GM18868 (cell line): ENCODE measurements around the gene ZNF330.

Experiments
- ATAC-seq: cut with Tn5 transposase; IDR thresholded peaks from one replicate; pipeline ENCODE4 v1.9.1; 2021; ENCODE audit warnings: mild to moderate bottlenecking, moderate library complexity; ENCODE audit not compliant: unreplicated experiment

ZNF330 gene

DNA sequence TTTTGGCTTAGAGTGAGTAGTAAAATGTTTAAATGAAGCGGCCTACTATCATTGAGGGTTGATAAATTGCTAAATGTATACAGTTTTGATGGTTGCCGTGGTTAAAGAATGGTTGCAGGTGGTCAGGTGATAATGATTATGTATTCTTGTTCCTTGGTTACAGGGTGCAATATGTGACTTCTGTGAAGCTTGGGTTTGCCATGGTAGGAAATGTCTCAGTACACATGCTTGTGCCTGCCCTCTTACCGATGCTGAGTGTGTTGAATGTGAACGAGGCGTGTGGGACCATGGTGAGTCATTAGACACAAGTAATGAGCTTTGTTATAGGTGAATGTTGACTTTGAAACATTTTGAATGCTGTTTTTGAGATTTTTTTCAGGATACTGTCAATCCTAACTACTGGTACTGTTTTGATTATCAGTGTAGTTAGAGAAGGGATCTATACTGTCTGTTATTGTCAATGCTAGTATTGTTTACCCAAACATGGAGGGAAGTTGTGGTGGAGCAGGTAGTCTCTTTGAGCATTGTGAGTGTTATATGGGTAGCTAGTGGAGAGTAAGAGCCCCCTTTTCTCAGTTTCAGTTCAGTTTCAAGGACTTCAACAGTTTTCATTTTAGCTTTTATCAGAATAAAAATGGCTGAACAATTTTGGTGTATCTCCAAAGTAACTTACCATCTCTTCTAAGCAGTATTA is 8.9 kb downstream of the ZNF330 start:
- ATAC-seq = peak; percentile 76

DNA sequence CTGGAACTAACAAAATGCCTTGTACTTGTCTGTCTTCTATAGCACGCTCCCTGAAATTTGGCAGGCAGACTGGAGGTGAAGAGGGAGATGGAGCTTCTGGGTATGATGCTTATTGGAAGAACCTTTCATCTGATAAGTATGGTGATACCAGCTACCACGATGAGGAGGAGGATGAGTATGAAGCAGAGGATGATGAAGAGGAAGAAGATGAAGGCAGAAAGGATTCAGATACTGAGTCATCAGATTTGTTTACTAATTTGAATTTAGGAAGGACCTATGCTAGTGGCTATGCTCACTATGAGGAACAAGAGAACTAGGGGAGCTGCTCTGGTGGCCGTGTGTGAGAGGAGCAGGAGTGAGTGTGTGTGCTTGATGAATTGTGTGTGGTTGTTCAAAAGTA is 13.0 kb downstream of the ZNF330 start:
- ATAC-seq = no peak

DNA sequence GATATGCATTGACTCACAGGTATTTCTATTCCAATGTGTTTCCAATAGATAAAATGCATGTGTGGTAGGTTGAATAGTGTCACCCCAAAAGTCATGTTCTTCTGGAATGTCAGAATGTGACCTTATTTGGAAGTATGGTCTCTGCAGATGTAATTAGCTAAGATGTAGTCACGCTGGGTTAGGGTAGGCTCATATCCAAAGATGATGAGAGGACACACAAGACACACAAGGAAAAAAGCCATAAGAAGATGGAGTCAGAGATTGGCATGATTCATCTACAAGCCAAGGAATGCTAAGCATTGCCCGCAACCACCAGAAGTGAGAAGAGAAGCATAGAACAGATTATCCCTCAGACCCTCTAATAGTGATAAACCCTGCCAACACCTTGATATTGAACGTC is 17.5 kb downstream of the ZNF330 start:
- no peak for ATAC-seq

DNA sequence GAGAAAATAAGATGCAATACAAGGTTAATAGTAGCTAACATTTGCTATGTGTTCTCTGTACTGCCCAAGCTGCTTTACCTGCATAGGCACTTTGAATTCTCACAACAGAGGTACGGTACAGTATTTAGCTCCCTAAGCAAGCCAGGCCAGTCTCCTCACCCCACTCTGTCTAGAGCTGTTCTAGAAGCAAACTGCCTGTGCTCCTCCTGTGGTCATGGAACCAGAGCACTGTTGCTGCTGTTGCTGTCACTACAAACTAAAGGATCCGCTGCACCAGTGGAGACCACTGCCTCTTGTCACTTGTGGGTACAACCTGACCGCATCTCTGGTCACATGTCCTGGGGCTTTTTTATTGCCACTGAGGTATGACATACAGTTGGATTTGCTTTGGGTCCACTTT is 19.6 kb downstream of the ZNF330 start:
- no peak for ATAC-seq

DNA sequence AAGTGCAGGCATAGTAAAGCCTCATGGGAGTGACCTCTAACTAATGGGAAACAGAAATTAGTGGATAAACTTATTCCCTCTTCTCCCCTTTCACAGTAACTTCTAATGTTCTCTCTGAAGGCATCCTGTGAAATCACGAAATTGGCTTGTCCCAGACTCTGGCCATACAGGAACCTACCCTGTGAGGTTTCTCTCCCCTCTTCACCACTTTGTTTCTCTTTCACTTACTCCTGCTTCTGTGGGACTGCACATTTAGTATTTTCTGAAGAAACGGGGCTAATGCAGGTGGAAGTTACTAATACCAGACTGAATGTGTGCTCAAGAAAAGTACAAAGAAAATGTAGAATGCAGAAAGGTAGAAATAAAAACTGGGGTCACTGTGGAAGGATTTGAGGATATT is 20.0 kb downstream of the ZNF330 start:
- no peak for ATAC-seq

GRCh38 chr4:141241986-141242385 is 21.3 kb downstream of the ZNF330 start:
- no peak for ATAC-seq

DNA sequence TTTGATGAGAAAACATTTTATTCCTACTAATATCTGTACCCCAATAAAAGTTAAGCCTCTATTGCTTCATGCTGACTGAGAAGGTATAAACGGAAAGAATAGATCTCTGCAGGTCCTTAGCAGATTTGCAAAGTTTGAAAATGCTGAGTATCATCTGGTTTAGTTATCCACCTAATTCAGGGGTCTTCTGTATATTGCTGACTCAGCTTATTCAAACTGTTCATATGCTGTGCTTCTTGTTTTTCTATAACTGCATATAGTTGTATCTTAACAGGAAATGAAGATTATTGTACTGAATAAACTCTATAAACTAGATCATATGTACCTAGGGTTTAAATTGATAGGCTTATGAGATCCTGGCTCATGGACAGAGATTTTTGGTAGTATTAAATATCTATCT is 23.7 kb downstream of the ZNF330 start:
- no peak for ATAC-seq

- no peak for ATAC-seq
Observed at GRCh38 chr4:141246243-141246642, 25.5 kb downstream of the ZNF330 start.

DNA sequence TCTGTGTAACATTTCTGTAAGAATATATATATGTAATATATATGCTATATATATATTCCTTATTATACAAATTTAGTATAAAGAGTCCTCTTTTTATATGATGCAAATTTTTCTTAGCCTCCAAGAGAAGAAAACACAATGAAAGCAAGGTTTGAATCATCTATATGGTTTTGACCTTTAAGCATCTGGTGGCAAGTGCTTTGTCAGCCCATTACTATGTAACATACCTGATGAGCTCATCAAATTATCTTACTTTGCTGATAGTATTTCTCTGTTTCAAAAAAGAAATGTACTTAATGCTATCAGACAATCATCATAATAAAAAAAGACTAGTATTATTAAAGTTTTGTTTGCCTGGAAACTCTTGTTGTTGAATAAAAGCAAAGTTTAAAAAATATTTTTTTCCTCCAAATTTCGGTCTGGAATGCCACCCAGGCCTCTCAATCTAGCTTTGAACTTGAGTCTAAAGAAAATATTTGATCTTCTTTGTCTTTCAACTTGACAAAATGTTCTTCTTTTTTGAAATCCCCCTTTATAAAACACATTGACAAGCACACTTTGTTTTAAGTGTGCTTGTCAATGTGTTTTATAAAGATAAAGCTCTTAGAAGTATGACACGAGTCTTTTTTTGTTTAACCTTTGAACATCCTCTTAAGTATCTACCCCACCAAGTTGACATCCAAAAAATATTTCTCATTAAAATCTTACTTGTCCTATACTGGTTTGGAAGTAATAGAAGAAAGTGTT is 26.2 kb downstream of the ZNF330 start:
- ATAC-seq = no peak

DNA sequence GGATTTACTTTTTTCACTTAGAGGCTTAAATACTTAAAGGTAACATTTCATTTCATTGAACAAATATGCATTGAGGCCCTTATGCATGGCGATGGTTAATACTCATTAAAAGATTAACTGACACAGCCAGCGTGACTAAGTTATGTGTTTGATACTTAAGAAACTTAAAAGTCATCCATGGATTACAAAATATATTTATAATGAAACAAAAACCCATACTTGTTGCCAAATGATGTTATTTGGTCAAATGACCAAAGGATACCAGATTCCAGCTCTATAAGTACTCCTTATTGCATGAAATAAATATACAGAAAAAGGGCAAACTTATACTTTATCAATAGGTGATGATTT is 26.7 kb downstream of the ZNF330 start:
- ATAC-seq = no peak

DNA sequence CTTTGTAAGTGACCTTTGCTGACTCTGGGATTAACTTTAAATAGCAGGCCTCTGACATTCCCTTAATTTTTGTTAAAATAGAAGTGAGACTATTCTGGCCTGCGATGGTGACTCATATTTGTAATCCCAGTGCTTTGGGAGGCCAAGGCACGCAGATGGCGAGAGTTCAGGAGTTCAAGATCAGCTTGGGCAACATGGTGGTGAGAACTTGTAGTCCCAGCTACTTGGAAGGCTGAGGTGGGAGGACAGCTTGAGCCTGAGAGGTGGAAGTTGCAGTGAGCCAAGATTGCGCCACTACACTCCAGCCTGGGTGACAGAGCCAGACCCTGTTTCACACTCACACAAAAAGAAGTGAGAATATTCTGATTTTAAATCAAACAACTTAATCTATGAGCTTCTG is 27.3 kb downstream of the ZNF330 start:
- no peak for ATAC-seq

DNA sequence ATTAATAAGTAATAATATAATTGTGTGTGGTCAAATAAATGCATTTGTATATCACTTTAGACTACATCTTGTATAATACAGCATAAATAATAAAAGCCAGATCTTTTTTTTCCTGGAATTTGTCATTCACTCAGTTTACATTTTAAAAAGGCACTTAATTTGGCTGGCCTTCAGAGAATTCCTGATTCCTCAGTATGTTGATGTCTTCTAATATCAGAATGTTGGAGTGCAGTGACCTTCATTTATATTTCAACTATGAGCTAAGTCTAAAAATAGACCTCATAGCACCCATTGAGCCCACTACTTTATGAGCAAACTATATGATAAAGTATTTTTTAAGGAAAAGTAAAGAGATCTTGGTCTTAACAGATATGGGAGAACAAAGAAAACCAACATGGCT is 27.8 kb downstream of the ZNF330 start:
- ATAC-seq = no peak

DNA sequence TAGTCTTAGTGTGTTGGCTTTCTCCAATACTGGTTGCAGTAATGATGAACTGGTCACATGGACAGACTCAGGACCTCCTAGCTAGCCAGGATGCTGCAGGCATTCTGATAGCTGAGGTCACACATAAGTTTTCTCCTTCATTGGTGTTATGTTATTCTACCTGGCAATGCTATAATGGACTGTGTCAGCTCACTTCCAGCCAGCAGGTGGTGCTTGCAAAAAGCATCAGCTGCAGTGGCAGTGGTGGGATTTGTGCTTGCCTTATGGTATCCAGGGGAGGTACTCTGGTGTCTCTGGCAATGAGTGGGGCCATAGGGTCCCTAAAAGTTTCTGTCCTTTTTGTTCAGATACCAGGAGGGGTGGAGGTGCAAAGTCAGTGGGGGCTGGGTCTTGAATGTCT is 33.6 kb downstream of the ZNF330 start:
- no peak for ATAC-seq

DNA sequence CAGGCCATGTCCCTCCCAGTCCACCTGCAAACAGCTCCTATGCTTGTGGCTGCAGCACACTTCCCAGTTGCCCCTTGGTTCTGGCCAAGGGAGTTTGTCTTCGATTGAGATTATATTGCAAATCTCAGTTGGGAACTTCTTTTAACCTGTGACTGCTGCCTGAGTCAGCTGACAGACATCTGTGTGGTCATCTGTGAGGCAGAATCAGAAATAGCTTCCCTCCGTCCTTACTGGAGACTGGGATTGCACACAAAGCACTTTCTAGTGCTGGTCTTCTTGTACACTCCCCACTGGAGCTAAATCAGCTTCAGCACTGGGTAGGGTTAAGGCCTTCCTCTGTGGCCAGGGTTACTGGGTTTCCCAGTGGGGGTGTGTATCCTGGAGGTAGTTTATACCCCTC is 34.3 kb downstream of the ZNF330 start:
- no peak for ATAC-seq

- ATAC-seq = no peak
Observed at GRCh38 chr4:141258558-141258957, 37.9 kb downstream of the ZNF330 start.

GRCh38 chr4:141275834-141276233 is 55.1 kb downstream of the ZNF330 start:
- no peak for ATAC-seq

DNA sequence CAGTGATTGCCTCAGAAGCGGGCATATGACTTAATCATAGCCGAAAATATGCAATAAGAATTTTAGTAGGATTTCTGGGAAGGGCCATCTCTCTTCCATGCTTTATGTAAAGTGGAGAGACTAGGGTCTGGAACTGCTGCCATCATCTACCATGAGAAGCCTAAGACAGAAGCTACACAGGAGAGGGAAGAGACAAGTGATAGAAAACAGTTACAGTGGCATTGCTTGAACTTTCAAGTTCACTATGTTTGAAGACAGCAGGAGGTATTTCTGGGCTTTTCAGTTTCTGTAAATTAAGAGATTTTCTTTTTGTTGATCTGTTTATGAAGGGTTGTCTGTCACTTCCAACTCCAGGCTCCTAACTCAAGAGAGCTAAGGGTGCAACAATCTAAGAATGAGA is 62.5 kb downstream of the ZNF330 start:
- no peak for ATAC-seq

GRCh38 chr4:141283563-141283962 is 62.9 kb downstream of the ZNF330 start:
- no peak for ATAC-seq
